GM21390 (cell line): ENCODE data around the gene APOA5.

Source experiments
- ATAC-seq: cut with Tn5 transposase; IDR thresholded peaks from one replicate; pipeline ENCODE4 v1.9.1; 2021; ENCODE audit not compliant: unreplicated experiment

APOA5 gene

GRCh38 chr11:116828632-116829524 is 37.2 kb upstream of the APOA5 start:
- ATAC-seq, result no peak

- ATAC-seq, result no peak
Measured at GRCh38 chr11:116827461-116827860, 35.8 kb upstream of the APOA5 start.

- no peak for ATAC-seq
Measured at GRCh38 chr11:116826751-116827431, 35.2 kb upstream of the APOA5 start.

GRCh38 chr11:116825854-116826750 is 34.4 kb upstream of the APOA5 start:
- no peak for ATAC-seq

- no peak for ATAC-seq
Measured at GRCh38 chr11:116825434-116825833, 33.8 kb upstream of the APOA5 start.

- no peak for ATAC-seq
Measured at GRCh38 chr11:116823031-116823843, 31.6 kb upstream of the APOA5 start, which contains the start of gene APOA4. APOA4 (minus strand) TSS chr11:116823304; CDS start chr11:116823191, 113 bp downstream.

GRCh38 chr11:116822575-116822974 is 30.9 kb upstream of the APOA5 start:
- no peak for ATAC-seq

GRCh38 chr11:116821050-116821918 is 29.6 kb upstream of the APOA5 start:
- ATAC-seq, result no peak

- no peak for ATAC-seq
Measured at GRCh38 chr11:116819049-116819448, 27.4 kb upstream of the APOA5 start.

- no peak for ATAC-seq
Measured at GRCh38 chr11:116814502-116814901, 22.8 kb upstream of the APOA5 start.

GRCh38 chr11:116813781-116814471 is 22.2 kb upstream of the APOA5 start:
- ATAC-seq, result no peak

- no peak for ATAC-seq
Measured at GRCh38 chr11:116813170-116813569, 21.5 kb upstream of the APOA5 start.

GRCh38 chr11:116812109-116812508 is 20.4 kb upstream of the APOA5 start:
- no peak for ATAC-seq

- ATAC-seq, result no peak
Measured at GRCh38 chr11:116811194-116811593, 19.5 kb upstream of the APOA5 start.

GRCh38 chr11:116808262-116809175 is 16.8 kb upstream of the APOA5 start:
- no peak for ATAC-seq

- ATAC-seq, result no peak
Measured at GRCh38 chr11:116807601-116808261, 16.1 kb upstream of the APOA5 start.

GRCh38 chr11:116804001-116804400 is 12.3 kb upstream of the APOA5 start:
- no peak for ATAC-seq
